NCI-H774 (cell line): ENCODE results near the gene TMEM63B.

Source experiments
- DNase-seq: peaks from one replicate; lab custom pipeline; 2025; lab: John Stamatoyannopoulos, UW

TMEM63B gene

DNA sequence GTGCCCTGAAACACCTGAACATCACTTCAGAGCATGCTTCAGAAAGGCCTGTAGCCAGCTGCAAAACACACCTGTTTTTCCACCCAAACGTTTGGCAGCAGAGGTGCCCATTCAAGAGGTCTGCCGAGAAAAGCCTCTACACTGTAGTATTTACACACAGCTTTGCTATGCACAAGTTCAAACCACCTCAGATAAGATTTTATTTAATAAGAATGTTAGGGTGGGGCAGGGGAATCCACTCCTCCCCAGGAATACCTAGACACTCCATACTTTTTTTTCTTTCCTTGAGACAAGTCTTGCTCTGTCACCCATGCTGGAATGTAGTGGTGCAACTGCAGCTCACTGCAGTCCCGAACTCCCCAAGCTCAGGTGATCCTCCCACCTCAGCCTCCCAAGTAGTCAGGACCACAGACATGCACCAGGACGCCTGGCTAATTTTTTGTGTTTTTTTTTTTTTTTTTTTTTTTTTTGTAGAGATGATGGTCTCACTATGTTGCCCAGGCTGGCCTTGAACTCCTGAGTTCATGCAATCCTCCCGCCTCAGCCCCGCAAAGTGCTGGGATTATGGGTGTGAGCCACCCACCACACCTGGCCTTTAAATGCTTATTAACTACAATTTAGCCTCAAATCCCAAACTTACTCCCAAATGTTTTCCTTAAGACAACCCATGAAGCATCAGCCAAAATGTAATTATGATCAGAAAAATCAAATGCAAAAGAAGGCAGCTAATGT lies 9.8 kb upstream of the TMEM63B start:
- no peak for DNase-seq

GRCh38 chr6:44119704-44120262 lies 7.6 kb upstream of the TMEM63B start:
- no peak for DNase-seq

GRCh38 chr6:44120692-44121443 lies 6.5 kb upstream of the TMEM63B start:
- DNase-seq, result no peak

DNA sequence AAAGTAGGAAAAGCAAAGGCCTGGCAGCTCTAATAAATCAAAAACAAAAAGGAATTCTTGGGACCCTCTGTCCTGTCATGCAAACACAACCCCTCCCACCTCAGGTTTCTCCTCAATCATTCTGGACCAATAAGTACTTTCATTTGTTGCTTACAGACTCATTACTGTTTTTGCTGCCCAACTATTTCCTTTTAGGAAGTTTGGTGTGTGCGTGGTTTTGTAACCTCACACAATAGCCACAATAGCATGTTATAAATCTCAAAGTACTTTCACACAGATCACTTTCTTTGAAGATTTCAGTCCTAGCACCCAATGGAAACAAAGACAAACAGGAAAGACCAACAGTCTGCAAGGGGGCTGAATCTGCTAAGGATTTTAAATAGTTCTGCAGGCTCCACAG lies 4.6 kb upstream of the TMEM63B start:
- no peak for DNase-seq

- DNase-seq, result no peak
Observed at GRCh38 chr6:44123544-44123943, 3.8 kb upstream of the TMEM63B start.

DNA sequence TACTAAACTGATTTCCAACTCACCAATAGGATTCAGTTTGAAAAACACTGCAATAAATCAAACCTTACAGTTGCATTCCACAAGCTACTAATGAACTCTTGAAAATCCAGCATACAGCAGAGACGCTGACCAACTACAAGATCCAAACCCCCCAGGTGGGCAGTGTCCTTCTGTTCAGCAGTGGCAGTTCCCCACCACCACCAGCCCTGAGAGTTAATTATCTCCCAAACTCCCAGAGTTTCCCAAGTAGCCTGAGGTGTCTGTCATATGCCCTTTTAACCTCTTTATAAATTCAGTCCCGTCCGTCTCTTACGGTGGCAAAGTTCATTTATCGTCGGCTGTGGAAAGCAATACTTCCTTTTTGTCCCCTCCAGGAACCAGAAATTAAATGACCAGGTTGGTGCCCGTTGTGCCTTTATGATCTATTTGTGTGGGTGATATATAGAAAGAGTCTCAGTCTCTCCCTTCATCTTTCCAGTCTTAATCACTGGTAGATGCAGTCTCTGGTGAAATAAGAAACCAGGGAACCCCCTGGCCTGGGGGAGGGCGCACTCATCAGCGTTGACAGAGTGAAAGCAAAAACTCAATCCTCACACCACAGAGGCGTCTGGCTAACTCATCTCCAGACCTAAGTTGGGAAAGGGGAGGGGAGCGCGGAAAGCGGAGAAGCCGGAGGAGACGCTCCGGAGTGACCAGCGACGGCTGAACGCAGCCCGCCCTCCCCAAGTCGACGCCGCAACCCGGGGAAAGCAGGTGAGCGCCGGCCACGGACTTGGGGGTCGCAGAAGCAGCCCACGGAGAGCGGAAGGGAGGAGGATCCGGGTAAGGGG lies 819 bp upstream of the TMEM63B start:
- peak; percentile 31 for DNase-seq

DNA sequence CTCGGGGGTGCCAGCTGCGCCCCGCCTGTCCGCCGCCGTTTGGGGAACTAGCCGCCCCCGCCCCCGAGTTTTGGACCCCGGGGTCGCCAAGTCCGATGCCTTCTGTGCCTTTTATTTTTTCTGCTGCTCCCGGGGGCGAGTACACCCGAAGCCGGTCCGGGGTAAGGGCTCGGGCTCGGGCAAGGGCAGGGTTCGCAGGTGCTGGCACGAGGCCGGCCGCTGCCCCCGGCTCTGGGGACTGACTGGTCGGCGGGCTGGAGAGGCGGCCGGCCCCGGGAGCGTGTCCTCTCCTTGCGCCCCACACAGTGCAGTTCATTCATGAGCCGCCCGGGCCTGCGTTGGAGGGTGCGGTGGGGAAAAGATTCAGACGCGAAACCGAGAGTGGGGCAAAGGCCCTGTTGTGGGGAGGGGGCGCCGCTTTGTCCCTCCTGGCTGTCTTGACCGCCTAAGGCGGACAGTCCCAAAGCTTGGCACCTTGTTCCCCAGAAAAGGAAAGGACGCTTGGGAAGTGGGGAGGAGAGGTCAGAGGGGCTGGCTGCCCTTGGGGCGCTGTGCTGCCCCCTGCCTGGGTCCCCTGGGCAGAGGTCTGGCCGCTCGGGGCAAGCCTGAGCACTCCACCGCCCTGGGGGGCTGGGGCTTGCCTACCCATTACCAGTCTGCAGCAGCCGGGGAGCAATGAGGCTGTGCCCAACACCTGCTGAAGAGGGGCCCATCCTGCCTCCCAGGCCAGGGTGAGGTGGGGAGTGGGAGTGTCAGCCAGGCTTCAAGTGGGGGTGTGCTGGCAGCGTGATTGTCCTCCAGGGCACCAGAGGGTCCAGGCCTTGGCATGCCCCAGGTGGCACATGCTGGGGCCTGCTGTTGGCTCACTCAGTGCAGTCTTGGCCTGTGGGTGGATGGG lies 915 bp downstream of the TMEM63B start:
- DNase-seq, result no peak

GRCh38 chr6:44129841-44130322 lies 2.5 kb downstream of the TMEM63B start:
- no peak for DNase-seq

- no peak for DNase-seq
Observed at GRCh38 chr6:44131892-44132291, 4.5 kb downstream of the TMEM63B start.

GRCh38 chr6:44132476-44132875 lies 5.1 kb downstream of the TMEM63B start:
- no peak for DNase-seq

DNA sequence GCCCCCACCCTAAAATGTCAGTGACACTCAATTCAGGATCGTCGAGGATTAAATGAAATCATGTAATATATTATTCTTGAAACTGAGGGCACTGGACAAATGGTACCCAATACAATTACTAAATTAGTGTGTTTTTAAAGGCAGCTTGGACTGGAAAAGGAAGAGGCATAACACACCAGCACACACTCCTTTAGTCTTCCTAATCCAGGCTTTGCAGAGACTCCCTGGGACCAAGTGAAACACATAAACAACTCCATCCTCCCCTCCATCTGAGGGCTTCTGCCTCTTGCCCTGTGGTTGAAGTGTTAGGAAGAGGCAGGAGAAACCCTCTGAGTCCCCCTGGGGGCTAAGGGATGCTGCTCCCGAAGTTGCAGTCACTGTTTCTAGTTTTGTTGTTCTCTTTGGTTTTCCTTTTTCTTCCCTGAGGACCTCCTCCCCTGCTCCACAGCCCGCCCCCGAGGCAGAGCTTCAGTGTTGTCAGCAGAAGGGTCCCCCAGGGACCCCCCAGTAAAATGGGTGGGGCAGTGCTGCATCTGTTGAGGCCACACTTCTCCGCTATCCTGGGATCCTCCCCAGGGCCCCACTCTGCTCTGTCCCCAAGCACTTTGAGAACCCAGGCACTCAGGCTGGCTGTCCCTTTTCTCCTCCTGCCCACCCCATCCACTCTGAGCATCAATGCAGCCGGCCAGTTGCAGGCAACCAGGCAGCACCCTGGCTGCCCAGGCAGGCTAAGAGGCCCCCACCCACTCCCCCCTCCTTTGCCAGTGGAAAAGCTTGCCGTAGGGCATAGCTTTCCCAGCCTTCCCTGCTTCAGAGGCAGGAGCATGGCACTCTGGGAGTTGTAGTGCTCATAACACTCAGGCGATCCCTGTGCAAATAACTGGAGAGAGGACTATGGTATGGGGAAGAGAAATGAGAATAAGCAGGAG lies 5.9 kb downstream of the TMEM63B start:
- peak; percentile 38 for DNase-seq

- no peak for DNase-seq
Observed at GRCh38 chr6:44133981-44134711, 6.8 kb downstream of the TMEM63B start.

GRCh38 chr6:44135173-44135758 lies 7.9 kb downstream of the TMEM63B start:
- no peak for DNase-seq

DNA sequence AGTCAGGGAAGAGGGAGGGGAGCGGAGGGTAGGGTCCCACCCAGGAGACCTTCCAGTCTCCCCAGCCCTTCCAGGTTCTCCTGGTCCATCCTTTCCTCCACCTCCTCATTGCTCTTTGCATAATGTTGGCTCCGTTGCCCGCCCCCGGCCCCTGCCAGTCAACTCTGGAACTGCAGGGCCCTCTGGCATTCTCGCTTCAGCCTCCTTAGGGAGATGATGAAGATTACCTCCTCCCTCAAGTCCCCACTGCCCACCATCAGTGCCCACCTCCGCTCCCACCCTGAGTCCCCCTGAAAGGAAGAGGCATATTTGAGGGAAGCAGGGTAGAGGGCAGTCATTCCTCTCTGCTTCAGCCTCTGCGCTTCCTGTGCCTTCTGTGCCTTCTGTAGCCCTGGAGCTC lies 8.5 kb downstream of the TMEM63B start:
- DNase-seq, result no peak

- no peak for DNase-seq
Observed at GRCh38 chr6:44138717-44139350, 11.5 kb downstream of the TMEM63B start.

- no peak for DNase-seq
Observed at GRCh38 chr6:44139351-44139743, 12.0 kb downstream of the TMEM63B start.

DNA sequence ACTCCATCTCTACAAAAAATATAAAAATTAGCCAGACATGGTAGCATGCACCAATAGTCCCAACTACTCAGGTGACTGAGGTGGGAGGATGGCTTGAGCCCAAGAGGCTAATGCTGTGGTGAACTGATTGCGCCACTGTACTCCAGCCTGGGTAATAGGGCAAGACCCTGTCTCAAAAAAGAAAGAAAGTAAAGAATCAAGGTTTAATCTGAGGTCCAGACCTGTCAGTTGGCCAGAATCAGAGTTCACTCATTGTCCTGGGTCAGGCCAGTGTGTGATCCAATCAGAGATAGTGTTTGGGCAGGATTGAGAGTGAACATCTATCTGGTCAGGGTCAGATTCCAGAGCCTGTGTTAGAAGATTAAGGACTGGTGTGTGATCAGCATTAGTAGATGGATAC lies 15.5 kb downstream of the TMEM63B start:
- DNase-seq, result no peak

GRCh38 chr6:44143731-44144130 lies 16.4 kb downstream of the TMEM63B start:
- no peak for DNase-seq
